ENCODE data around the gene MTIF2.

DNA sequence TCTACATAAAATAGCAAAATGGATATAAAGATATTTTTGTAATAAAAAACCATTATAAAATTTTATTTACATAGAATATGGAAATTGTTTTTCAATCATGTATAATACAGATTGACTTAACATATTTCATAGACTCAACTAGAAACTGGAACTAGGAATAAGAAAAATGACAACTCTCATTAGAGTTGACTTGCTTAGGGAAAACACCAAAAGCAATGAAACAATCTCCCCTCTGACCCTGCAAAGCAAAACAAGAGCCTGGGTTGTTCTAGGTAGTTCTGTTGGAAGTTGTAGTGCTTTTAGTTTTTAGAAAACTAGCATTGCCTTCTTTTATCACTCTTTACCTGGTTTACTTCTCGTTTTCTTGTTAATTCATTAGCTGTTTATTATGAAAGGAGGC lies 32.2 kb upstream of the MTIF2 start:
- no peak for TF ChIP-seq MAX (IDR thresholded peaks at IDR 0.05; ENCODE audit: insufficient read depth, insufficient read length)
- TF ChIP-seq EZH2 (IDR thresholded peaks at IDR 0.05; ENCODE audit: borderline replicate concordance, low read depth, low read length, severe bottlenecking) = no peak
